Adrenal gland (tissue), 12 donors: ENCODE measurements around the gene MAGI2. TPM values are rescaled to one million over a fixed set of nuclear protein-coding genes. Genes with fewer than 3 reads are reported as not detected.

Experiments
- DNase-seq, 7 donors: peaks; one replicate each; pipeline ENCODE4 v3.0.0-alpha.2; 2019 to 2020
- H3K27ac ChIP-seq, 5 donors: fragments of 200-600 bp; sonication (generic) in 4 of 5; 1 replicate in 3 of 5; 2 replicates in 2 of 5; pipeline versions ENCODE4 v1.5.1 to v1.8.0; 2016 to 2020; ENCODE audit warnings: mild to moderate bottlenecking in 1 of 5
- H3K27me3 ChIP-seq: fragments of 200-600 bp; 2 replicates; pipeline ENCODE4 v1.8.0; 2021
- H3K36me3 ChIP-seq, 2 donors: fragments of 200-600 bp; replicated peaks in 1 of 2; 1 replicate in 1 of 2; 2 replicates in 1 of 2; pipeline versions ENCODE4 v1.5.1 to v1.8.0; 2018 to 2022
- H3K4me1 ChIP-seq, 2 donors: fragments of 200-600 bp; replicated peaks in 1 of 2; 1 replicate in 1 of 2; 2 replicates in 1 of 2; pipeline versions ENCODE4 v1.5.1 to v1.8.0; 2018 to 2021
- H3K4me3 ChIP-seq, 4 donors: fragments of 200-600 bp; sonication (generic) in 3 of 4; one replicate each; pipeline ENCODE4 v1.5.1; 2016 to 2018
- H3K9me3 ChIP-seq, 3 donors: fragments of 200-600 bp; sonication (generic) in 1 of 3; replicated peaks in 1 of 3; 1 replicate in 2 of 3; 2 replicates in 1 of 3; pipeline versions ENCODE4 v1.5.1 to v1.8.0; 2016 to 2021
- CTCF ChIP-seq, 6 experiments: fragments of 450-650 bp in 4 of 6; fragments of 200-600 bp in 2 of 6; sonication (generic) in 1 of 6; IDR thresholded peaks; 1 replicate in 5 of 6; 2 replicates in 1 of 6; pipeline versions ENCODE4 v1.5.1 to v1.8.0; 2016 to 2021; ENCODE audit warnings: antibody characterized with exemption in 6 of 6, mild to moderate bottlenecking in 2 of 6, moderate library complexity in 1 of 6
- POLR2A ChIP-seq, 2 donors: fragments of 450-650 bp; IDR thresholded peaks; one replicate each; pipeline ENCODE4 v1.6.1; 2017; ENCODE audit warnings: antibody characterized with exemption in 2 of 2, mild to moderate bottlenecking in 2 of 2, moderate library complexity in 1 of 2
- WGBS, 4 donors: extraction: QIAGEN DNeasy Blood & Tissue Kit in 2 of 4; methylation state at CpG; one replicate each; pipeline versions ENCODE4 v1.1.5 to v1.1.7; 2013 to 2017; 5-methylcytosine and 5-hydroxymethylcytosine counted together
- intact Hi-C, 2 donors: fragments of 100-400 bp; cut with DNase I; formaldehyde crosslinking; loops; one replicate each; pipeline versions ENCODE4 v1.14.1 to v1.15.0; 2022 to 2023
- polyA plus RNA-seq, 3 donors: library from polyadenylated mRNA; stranded (reverse); fragments of 200-250 nt in 2 of 3; fragments of 350-450 nt in 1 of 3; fragmentation: Illumina TruSeq in 1 of 3; extraction: RNeasy Lipid Tissue Mini Kit (QIAGEN cat#74804) in 1 of 3; gene quantifications; one replicate each; pipeline ENCODE4 v1.2.3, GENCODE V29; 2013 to 2014
- total RNA-seq, 9 donors: library from RNA; depleted of rRNA in 4 of 9; stranded (reverse); fragments of >200 nt in 4 of 9; fragments of 120-200 nt in 1 of 9; fragmentation: NEBNext Ultra II Directional in 1 of 9; extraction: Animal tissue kit (Norgen Biotek cat#: 25700) in 1 of 9; gene quantifications; one replicate each; pipeline versions ENCODE4 v1.1.0 to v1.2.4, GENCODE V29; 2013 to 2023
- donor health status: healthy with polysubstance abuse.
- donor health status: Bipolar disorder and iron deficiency.
- donor health status: DM: yes; HTN: yes; CAD: no.
- donor health status: DM: no; HTN: no; CAD: no.
- donor health status: DM: no; HTN: no; CAD: no.
- donor health status: DM: yes; HTN: yes; CAD: no.

The MAGI2 gene
- total and polyA plus RNA-seq, 12 donors, result 3.2 to 37.1 (median 17.1) TPM

GRCh38 chr7:79412915-79413314 lies 40.6 kb downstream of the MAGI2 start:
- Histone ChIP-seq H3K27me3 (no peaks in the 10 kb centered on the region), H3K4me1 (peaks cover 0 to 7% of the 10 kb centered on the region in 2 donors), H3K9me3 (no peaks in the 10 kb centered on the region), H3K27ac (no peak overlapping the region), H3K4me3 (no peak overlapping the region), H3K36me3 (no peaks in the 10 kb centered on the region)
- TF ChIP-seq POLR2A (IDR thresholded peaks at IDR 0.05) (no peak), CTCF (IDR thresholded peaks at IDR 0.05) (no peak)
- WGBS, 4 donors, result 75 to 98% (median 86%) methylated on average over 2 of the region's 2 CpGs
- intact Hi-C loops, result no loop called here
- no peak for DNase-seq

- H3K4me3 ChIP-seq, result no peak overlapping the region
- no peak for DNase-seq
Measured at GRCh38 chr7:79412438-79412837, 41.0 kb downstream of the MAGI2 start.

GRCh38 chr7:79410345-79410744 lies 43.1 kb downstream of the MAGI2 start:
- intact Hi-C loops, result no loop called here
- H3K4me1 ChIP-seq, result peaks cover 18 to 32% of the 10 kb centered on the region in 2 donors
- H3K27me3 ChIP-seq, result no peaks in the 10 kb centered on the region
- H3K4me3 ChIP-seq, result no peak overlapping the region
- H3K36me3 ChIP-seq, result no peaks in the 10 kb centered on the region
- H3K9me3 ChIP-seq, result no peaks in the 10 kb centered on the region
- H3K27ac ChIP-seq, result no peak overlapping the region
- no peak for TF ChIP-seq CTCF (IDR thresholded peaks at IDR 0.05)
- no peak for DNase-seq

More at GRCh38 chr7:79412438-79412837, 41.0 kb downstream of the MAGI2 start:
- H3K4me1 ChIP-seq, result peaks cover under 1 to 11% of the 10 kb centered on the region in 2 donors
- no peaks in the 10 kb centered on the region for H3K9me3 ChIP-seq
- WGBS, 4 donors, result 84 to 96% (median 93%) methylated on average over 3 of the region's 3 CpGs
- no peaks in the 10 kb centered on the region for H3K36me3 ChIP-seq
- H3K27me3 ChIP-seq, result no peaks in the 10 kb centered on the region
- TF ChIP-seq CTCF (IDR thresholded peaks at IDR 0.05) (no peak), POLR2A (IDR thresholded peaks at IDR 0.05) (no peak)
- intact Hi-C loops, result no loop called here
- no peak overlapping the region for H3K27ac ChIP-seq

- Histone ChIP-seq H3K4me1 (peaks cover 33 to 53% of the 10 kb centered on the region in 2 donors), H3K36me3 (no peaks in the 10 kb centered on the region), H3K27ac (peak overlapping the region; percentile 27 to 59 (median 50)), H3K4me3 (no peak overlapping the region), H3K27me3 (no peaks in the 10 kb centered on the region), H3K9me3 (no peaks in the 10 kb centered on the region)
- DNase-seq, result peak in 1 of 7 donors; percentile 7
- TF ChIP-seq CTCF (IDR thresholded peaks at IDR 0.05), result no peak
- TF ChIP-seq POLR2A (IDR thresholded peaks at IDR 0.05), result no peak
- WGBS, 4 donors, result 52 to 59% (median 56%) methylated on average over 2 of the region's 2 CpGs
- intact Hi-C loops, result no loop called here
Measured at GRCh38 chr7:79407351-79407750, 46.1 kb downstream of the MAGI2 start.
